ENCODE measurements around the gene CFAP299.

DNA sequence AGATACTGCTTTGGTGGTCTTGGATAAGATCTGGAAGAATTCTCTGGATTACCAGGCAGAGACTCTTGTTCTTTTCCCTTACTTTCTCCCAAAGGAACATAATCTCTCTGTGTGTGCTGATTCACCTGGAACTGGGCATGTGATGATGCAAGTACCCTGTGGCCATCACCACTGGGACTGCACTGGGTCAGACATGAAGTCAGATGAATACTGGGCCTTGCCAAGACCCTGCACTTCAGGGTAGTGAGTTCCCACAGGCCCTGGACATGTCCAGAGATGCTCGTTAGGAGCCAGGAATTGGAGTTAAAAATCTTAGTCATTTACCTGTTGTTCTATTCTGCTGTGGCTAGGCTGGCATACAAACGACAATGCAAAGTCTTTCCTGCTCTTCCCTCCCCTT is 404.8 kb downstream of the CFAP299 start:
- TF ChIP-seq TCF12 (IDR thresholded peaks at IDR 0.05; ENCODE audit: low read depth) (no peak), EP300 (IDR thresholded peaks at IDR 0.05; ENCODE audit: borderline replicate concordance) (no peak), EGR1 (IDR thresholded peaks at IDR 0.05) (no peak), TAF1 (IDR thresholded peaks at IDR 0.05; ENCODE audit: low read depth) (no peak), TEAD4 (IDR thresholded peaks at IDR 0.05) (no peak), YY1 (IDR thresholded peaks at IDR 0.05; ENCODE audit: low read depth) (no peak), RAD21 (IDR thresholded peaks at IDR 0.05; ENCODE audit: low read depth) (no peak), CREB1 (IDR thresholded peaks at IDR 0.05; ENCODE audit: low read depth) (no peak), CEBPB (IDR thresholded peaks at IDR 0.05) (no peak), FOXM1 (IDR thresholded peaks at IDR 0.05; ENCODE audit: borderline replicate concordance, low read depth) (no peak)
- TF ChIP-seq, protein P1, sequence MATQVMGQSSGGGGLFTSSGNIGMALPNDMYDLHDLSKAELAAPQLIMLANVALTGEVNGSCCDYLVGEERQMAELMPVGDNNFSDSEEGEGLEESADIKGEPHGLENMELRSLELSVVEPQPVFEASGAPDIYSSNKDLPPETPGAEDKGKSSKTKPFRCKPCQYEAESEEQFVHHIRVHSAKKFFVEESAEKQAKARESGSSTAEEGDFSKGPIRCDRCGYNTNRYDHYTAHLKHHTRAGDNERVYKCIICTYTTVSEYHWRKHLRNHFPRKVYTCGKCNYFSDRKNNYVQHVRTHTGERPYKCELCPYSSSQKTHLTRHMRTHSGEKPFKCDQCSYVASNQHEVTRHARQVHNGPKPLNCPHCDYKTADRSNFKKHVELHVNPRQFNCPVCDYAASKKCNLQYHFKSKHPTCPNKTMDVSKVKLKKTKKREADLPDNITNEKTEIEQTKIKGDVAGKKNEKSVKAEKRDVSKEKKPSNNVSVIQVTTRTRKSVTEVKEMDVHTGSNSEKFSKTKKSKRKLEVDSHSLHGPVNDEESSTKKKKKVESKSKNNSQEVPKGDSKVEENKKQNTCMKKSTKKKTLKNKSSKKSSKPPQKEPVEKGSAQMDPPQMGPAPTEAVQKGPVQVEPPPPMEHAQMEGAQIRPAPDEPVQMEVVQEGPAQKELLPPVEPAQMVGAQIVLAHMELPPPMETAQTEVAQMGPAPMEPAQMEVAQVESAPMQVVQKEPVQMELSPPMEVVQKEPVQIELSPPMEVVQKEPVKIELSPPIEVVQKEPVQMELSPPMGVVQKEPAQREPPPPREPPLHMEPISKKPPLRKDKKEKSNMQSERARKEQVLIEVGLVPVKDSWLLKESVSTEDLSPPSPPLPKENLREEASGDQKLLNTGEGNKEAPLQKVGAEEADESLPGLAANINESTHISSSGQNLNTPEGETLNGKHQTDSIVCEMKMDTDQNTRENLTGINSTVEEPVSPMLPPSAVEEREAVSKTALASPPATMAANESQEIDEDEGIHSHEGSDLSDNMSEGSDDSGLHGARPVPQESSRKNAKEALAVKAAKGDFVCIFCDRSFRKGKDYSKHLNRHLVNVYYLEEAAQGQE (IDR thresholded peaks at IDR 0.05; ENCODE audit: low read depth): no peak
- TF ChIP-seq, protein P2, sequence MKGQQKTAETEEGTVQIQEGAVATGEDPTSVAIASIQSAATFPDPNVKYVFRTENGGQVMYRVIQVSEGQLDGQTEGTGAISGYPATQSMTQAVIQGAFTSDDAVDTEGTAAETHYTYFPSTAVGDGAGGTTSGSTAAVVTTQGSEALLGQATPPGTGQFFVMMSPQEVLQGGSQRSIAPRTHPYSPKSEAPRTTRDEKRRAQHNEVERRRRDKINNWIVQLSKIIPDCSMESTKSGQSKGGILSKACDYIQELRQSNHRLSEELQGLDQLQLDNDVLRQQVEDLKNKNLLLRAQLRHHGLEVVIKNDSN (IDR thresholded peaks at IDR 0.05): no peak
- TF ChIP-seq, protein P3, sequence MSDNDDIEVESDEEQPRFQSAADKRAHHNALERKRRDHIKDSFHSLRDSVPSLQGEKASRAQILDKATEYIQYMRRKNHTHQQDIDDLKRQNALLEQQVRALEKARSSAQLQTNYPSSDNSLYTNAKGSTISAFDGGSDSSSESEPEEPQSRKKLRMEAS (IDR thresholded peaks at IDR 0.05): no peak

Measured in Ishikawa (cell line).